HL-60 (cell line): ENCODE data around the gene GALNT9.
"Not testable (repeated sequence)": the region's sequence is repeated elsewhere in the genome, so short reads cannot be mapped to it uniquely, and the experiment has no call there.

ENCODE experiments used
- DNase-seq, 2 experiments: peaks; one replicate each; pipeline ENCODE4 v3.0.0-alpha.2; 2010 to 2020; ENCODE audit warnings: low read depth in 1 of 2, low spot score in 1 of 2
- H3K27ac ChIP-seq: fragments of 250-450 bp; sonication (Bioruptor Pico); replicated peaks from 2 replicates; pipeline ENCODE4 v1.5.1; 2020; ENCODE audit warnings: mild to moderate bottlenecking, moderate library complexity
- H3K27me3 ChIP-seq: fragments of 250-450 bp; sonication (Bioruptor Pico); 2 replicates; pipeline ENCODE4 v1.5.1; 2021; ENCODE audit warnings: mild to moderate bottlenecking, moderate library complexity; ENCODE audit not compliant: insufficient read depth, poor library complexity, severe bottlenecking
- H3K4me3 ChIP-seq: replicated peaks from 2 replicates; pipeline ENCODE4 v1.5.1; 2011; ENCODE audit warnings: mild to moderate bottlenecking, control low read depth, low read length; ENCODE audit not compliant: insufficient read depth
- GABPA ChIP-seq: IDR thresholded peaks from 2 replicates; pipeline ENCODE4 v1.6.1; 2012; ENCODE audit warnings: low read depth
- POLR2AphosphoS5 ChIP-seq: IDR thresholded peaks from 2 replicates; pipeline ENCODE4 v1.6.1; 2012; ENCODE audit warnings: low read depth
- SPI1 ChIP-seq: IDR thresholded peaks from 2 replicates; pipeline ENCODE4 v1.6.1; 2012; ENCODE audit warnings: low read depth, mild to moderate bottlenecking, borderline replicate concordance
- TF ChIP-seq, protein P1 (sequence below): IDR thresholded peaks from 2 replicates; pipeline ENCODE4 v1.6.1; 2012; ENCODE audit warnings: low read depth; ENCODE audit not compliant: insufficient replicate concordance
- TF ChIP-seq, protein P2 (sequence below): IDR thresholded peaks from one replicate; pipeline ENCODE4 v1.5.1; 2011; ENCODE audit warnings: low read length, control low read depth, inconsistent platforms; ENCODE audit not compliant: insufficient read depth

GALNT9 gene

DNA sequence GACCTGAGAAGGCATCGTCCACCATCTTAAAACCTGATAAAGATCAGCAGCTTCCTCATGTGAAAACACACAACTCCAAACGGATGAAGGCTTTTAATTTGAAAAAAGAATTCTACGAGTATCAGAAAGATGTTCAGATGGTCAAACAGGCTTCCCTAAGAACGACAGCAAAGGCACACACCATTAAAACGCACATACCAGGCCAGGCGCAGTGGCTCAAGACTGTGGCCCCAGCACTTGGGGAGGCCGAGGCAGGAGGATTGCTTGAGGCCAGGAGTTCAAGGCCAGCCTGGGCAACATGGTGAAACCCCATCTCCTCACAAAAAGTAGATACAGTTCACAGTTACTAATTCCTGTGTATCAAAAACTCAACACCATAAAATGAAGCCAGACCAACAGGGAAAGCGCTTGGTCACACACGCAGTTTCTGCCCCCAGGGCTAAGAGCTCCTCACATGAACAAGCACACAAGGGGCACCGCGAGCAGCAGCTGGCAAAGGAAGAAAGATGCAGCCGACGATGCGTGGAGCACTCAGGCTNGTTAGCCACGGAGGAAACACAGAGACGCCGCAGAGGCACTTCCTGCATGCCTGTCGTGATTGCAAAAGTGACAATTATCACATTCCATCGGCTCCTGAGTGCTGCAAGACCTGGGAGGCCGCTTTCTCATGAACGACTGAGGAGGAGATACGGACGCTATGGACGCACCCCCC lies 107.1 kb downstream of the GALNT9 start:
- no peak overlapping the region for H3K27ac ChIP-seq
- peak; percentile 14 to 81 for DNase-seq
- no peak overlapping the region for H3K4me3 ChIP-seq
- no peaks in the 10 kb centered on the region for H3K27me3 ChIP-seq
- TF ChIP-seq, protein P1, sequence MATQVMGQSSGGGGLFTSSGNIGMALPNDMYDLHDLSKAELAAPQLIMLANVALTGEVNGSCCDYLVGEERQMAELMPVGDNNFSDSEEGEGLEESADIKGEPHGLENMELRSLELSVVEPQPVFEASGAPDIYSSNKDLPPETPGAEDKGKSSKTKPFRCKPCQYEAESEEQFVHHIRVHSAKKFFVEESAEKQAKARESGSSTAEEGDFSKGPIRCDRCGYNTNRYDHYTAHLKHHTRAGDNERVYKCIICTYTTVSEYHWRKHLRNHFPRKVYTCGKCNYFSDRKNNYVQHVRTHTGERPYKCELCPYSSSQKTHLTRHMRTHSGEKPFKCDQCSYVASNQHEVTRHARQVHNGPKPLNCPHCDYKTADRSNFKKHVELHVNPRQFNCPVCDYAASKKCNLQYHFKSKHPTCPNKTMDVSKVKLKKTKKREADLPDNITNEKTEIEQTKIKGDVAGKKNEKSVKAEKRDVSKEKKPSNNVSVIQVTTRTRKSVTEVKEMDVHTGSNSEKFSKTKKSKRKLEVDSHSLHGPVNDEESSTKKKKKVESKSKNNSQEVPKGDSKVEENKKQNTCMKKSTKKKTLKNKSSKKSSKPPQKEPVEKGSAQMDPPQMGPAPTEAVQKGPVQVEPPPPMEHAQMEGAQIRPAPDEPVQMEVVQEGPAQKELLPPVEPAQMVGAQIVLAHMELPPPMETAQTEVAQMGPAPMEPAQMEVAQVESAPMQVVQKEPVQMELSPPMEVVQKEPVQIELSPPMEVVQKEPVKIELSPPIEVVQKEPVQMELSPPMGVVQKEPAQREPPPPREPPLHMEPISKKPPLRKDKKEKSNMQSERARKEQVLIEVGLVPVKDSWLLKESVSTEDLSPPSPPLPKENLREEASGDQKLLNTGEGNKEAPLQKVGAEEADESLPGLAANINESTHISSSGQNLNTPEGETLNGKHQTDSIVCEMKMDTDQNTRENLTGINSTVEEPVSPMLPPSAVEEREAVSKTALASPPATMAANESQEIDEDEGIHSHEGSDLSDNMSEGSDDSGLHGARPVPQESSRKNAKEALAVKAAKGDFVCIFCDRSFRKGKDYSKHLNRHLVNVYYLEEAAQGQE, result no peak
- TF ChIP-seq GABPA (no peak), POLR2AphosphoS5 (no peak), SPI1 (no peak; the same call in 1 of the 2 replicates)
- TF ChIP-seq, protein P2, sequence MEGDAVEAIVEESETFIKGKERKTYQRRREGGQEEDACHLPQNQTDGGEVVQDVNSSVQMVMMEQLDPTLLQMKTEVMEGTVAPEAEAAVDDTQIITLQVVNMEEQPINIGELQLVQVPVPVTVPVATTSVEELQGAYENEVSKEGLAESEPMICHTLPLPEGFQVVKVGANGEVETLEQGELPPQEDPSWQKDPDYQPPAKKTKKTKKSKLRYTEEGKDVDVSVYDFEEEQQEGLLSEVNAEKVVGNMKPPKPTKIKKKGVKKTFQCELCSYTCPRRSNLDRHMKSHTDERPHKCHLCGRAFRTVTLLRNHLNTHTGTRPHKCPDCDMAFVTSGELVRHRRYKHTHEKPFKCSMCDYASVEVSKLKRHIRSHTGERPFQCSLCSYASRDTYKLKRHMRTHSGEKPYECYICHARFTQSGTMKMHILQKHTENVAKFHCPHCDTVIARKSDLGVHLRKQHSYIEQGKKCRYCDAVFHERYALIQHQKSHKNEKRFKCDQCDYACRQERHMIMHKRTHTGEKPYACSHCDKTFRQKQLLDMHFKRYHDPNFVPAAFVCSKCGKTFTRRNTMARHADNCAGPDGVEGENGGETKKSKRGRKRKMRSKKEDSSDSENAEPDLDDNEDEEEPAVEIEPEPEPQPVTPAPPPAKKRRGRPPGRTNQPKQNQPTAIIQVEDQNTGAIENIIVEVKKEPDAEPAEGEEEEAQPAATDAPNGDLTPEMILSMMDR, result no peak

DNA sequence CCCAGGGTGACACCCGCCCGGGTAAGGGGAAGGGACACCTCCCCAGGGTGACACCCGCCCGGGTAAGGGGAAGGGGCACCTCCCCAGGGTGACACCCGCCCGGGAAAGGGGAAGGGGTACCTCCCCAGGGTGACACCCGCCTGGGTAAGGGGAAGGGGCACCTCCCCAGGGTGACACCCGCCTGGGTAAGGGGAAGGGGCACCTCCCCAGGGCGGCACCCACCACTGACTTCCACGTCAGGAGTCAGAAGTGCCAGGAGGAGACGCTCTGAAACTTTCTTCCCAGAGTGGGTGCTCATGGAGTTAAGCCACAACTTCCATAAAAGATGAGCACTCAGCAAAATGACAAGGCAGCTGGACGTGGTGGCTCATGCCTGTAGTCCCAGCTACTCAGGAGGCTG lies 109.6 kb downstream of the GALNT9 start:
- not testable (repeated sequence) for DNase-seq, H3K27ac ChIP-seq, H3K27me3 ChIP-seq, H3K4me3 ChIP-seq

DNA sequence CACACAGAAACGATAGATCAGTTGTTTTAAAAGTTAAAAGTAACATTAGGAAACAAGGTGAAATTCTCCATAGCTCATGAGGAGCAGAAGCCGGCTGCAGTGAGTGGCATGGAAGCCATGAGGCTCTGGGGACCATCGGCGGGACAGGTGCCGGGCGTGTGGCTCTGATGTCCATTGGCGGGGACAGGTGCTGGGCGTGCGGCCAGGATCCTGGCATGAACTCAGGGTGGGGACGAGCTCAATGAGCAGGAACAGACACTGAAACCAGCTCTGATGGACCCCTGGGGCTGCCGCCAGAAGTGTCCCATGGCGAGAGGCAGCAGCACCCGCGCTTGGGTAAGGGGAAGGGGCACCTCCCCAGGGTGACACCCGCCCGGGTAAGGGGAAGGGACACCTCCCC lies 110.1 kb downstream of the GALNT9 start:
- DNase-seq, result no peak
- TF ChIP-seq, protein P1, result no peak
- TF ChIP-seq SPI1, result no peak
- TF ChIP-seq, protein P2, result no peak
- TF ChIP-seq GABPA, result no peak
- TF ChIP-seq POLR2AphosphoS5, result no peak
- Histone ChIP-seq H3K4me3 (no peak overlapping the region), H3K27ac (no peak overlapping the region), H3K27me3 (no peaks in the 10 kb centered on the region)

DNA sequence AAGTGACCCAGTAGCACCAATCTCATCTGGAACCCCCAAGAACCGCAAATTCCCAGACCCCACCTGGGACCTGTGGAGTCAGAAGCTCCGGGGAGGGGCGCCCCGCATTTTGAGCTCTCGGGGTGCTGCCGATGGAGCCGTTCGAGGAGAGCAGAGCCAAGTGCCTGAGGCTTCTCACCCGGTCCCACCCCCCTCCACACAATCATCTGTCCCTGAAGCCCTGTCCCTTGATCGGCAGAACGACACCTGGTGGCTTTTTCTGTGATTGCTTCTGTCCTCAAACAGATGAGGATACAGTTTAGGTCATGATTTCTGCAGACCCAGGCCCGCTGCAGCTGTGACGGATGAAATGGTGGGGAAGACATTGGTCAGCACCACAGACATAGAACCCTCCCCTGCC lies 110.5 kb downstream of the GALNT9 start:
- H3K4me3 ChIP-seq, result no peak overlapping the region
- H3K27me3 ChIP-seq, result no peaks in the 10 kb centered on the region
- no peak for TF ChIP-seq GABPA
- TF ChIP-seq SPI1, result no peak
- TF ChIP-seq, protein P1, result no peak
- TF ChIP-seq, protein P2, result no peak
- no peak for TF ChIP-seq POLR2AphosphoS5
- no peak overlapping the region for H3K27ac ChIP-seq
- peak; percentile 5 to 39 for DNase-seq
